Neural crest cell (in vitro differentiated cells): ENCODE results near the gene WWOX. TPM values are rescaled to one million over a fixed set of nuclear protein-coding genes. Genes with fewer than 3 reads are reported as not detected.
A peak's percentile ranks its signal among the peaks of the same experiment; 100 is the strongest.

Experiments
- DNase-seq: peaks from one replicate; pipeline ENCODE4 v3.0.0; 2021; ENCODE audit warnings: low read depth, mixed read lengths, low spot score
- H3K27ac Mint-ChIP-seq: one replicate; pipeline ENCODE4 v1.8.0; 2021; ENCODE audit warnings: mild to moderate bottlenecking, mixed read lengths; ENCODE audit not compliant: unreplicated experiment
- H3K27me3 Mint-ChIP-seq: 2 replicates; pipeline ENCODE4 v1.8.0; 2021; ENCODE audit warnings: low read depth, mild to moderate bottlenecking, mixed read lengths
- H3K36me3 Mint-ChIP-seq: 2 replicates; pipeline ENCODE4 v1.8.0; 2021; ENCODE audit warnings: low read depth, mild to moderate bottlenecking, mixed read lengths
- H3K4me1 Mint-ChIP-seq: 2 replicates; pipeline ENCODE4 v1.8.0; 2021; ENCODE audit warnings: mixed read lengths
- H3K4me3 Mint-ChIP-seq: one replicate; pipeline ENCODE4 v1.8.0; 2021; ENCODE audit warnings: mild to moderate bottlenecking, mixed read lengths
- H3K9me3 Mint-ChIP-seq: 2 replicates; pipeline ENCODE4 v1.8.0; 2021; ENCODE audit warnings: mixed read lengths
- CTCF ChIP-seq: fragments of 200-600 bp; sonication (generic); conservative IDR thresholded peaks from 2 replicates; pipeline ENCODE4 v1.5.0; 2021; ENCODE audit warnings: antibody characterized with exemption, mild to moderate bottlenecking
- total RNA-seq: library from RNA; stranded (reverse); gene quantifications from 2 replicates; pipeline ENCODE4 v1.2.1, GENCODE V29; 2021

WWOX gene
- total RNA-seq, 1 donor from 2014 or later: 30.5 TPM

DNA sequence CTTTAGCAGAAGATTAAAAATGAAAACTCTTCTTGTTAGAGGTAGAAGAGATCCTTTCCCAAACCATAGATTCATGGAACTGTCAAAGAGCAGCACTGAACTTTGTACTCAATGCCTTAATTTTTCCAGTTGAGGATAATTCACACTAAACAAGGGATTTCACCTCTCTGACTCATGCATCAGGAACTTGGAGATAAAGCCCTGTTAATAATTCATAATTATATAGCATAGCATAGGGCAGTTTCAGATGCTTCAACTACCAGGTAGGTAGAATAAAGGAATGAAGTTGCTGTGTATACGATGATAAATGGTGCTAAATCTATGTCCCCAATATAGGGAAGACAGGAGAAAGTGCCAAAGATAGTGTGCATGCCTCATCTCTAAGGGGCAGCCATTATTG is 1050.7 kb downstream of the WWOX start:
- Mint-ChIP-seq H3K36me3 (no peaks in the 10 kb centered on the region), H3K4me3 (no peak overlapping the region), H3K27ac (no peak overlapping the region), H3K27me3 (peaks cover 9% of the 10 kb centered on the region), H3K9me3 (no peaks in the 10 kb centered on the region), H3K4me1 (peaks cover 29% of the 10 kb centered on the region)
- DNase-seq: no peak
- no peak for TF ChIP-seq CTCF

DNA sequence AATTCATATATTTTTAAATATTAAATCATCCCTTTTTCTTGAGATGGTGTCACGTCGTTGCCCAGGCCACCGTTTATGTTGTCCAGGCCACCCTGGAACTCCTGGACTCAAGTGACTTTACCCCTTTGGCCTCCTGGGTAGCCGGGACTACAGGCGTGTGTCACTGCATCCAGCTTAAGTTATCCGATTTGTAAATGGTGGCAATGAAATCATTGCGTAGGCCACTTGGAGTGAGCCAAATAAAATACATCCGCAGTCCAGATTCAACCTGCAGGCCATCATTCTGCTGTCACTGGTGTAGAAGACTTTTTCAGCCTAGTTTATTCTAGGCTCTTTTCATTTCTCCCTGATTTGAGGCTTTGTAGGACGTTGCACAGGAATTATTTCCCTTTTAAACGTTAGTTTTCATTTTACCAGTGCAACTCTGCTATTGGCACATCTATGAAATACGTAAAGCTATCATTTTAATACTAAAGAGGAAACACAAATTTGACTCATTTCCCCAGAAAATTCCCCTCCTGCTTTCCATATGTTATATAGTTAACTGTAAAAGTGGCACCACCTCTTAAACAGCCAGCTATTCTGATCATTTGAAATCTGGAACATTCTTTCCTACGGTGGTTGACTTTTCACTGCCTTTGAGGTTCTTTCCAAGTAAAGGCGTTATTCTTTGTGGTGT is 1051.3 kb downstream of the WWOX start:
- H3K4me3 Mint-ChIP-seq: no peak overlapping the region
- H3K27me3 Mint-ChIP-seq: peaks cover 9% of the 10 kb centered on the region

GRCh38 chr16:79154086-79154485 is 1054.6 kb downstream of the WWOX start:
- no peak for DNase-seq
- peaks cover 56% of the 10 kb centered on the region for H3K4me1 Mint-ChIP-seq
- TF ChIP-seq CTCF: no peak
- H3K9me3 Mint-ChIP-seq: no peaks in the 10 kb centered on the region
- no peak overlapping the region for H3K4me3 Mint-ChIP-seq
- H3K36me3 Mint-ChIP-seq: no peaks in the 10 kb centered on the region
- H3K27me3 Mint-ChIP-seq: peaks cover 11% of the 10 kb centered on the region
- peak overlapping the region; percentile 22 for H3K27ac Mint-ChIP-seq

More for the DNA sequence above, 1051.3 kb downstream of the WWOX start:
- DNase-seq: no peak
- Mint-ChIP-seq H3K27ac (no peak overlapping the region), H3K9me3 (no peaks in the 10 kb centered on the region), H3K4me1 (peaks cover 33% of the 10 kb centered on the region), H3K36me3 (no peaks in the 10 kb centered on the region)
- no peak for TF ChIP-seq CTCF

DNA sequence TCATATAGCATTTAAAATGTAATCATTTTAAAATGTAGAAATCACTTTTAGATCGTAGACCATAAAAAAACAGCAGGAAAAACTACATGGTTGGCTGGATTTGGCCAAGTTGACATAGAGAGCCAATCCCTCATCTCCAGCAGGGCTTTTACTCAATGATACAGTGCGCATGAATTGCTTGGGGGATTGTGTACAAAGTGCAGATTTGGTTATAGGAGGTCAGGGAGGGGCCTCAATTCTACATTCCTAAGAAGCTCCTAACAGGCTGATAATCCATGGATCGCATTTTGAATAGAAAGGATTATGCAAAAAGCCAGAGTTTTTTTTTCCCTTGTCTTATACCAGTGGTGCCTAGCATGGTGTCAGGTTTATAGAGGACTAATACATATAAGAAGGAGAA is 1056.0 kb downstream of the WWOX start:
- no peaks in the 10 kb centered on the region for H3K36me3 Mint-ChIP-seq
- H3K9me3 Mint-ChIP-seq: no peaks in the 10 kb centered on the region
- TF ChIP-seq CTCF: no peak
- H3K4me3 Mint-ChIP-seq: no peak overlapping the region
- H3K27ac Mint-ChIP-seq: no peak overlapping the region
- no peak for DNase-seq
- H3K27me3 Mint-ChIP-seq: peaks cover 7% of the 10 kb centered on the region
- H3K4me1 Mint-ChIP-seq: peaks cover 56% of the 10 kb centered on the region

- Mint-ChIP-seq H3K4me1 (peaks cover 56% of the 10 kb centered on the region), H3K4me3 (no peak overlapping the region), H3K27me3 (peaks cover 7% of the 10 kb centered on the region), H3K9me3 (no peaks in the 10 kb centered on the region), H3K36me3 (no peaks in the 10 kb centered on the region), H3K27ac (no peak overlapping the region)
- TF ChIP-seq CTCF: no peak
- no peak for DNase-seq
Measured at GRCh38 chr16:79155904-79156303, 1056.5 kb downstream of the WWOX start.
